ENCODE measurements around the gene TOLLIP.

TOLLIP gene

DNA sequence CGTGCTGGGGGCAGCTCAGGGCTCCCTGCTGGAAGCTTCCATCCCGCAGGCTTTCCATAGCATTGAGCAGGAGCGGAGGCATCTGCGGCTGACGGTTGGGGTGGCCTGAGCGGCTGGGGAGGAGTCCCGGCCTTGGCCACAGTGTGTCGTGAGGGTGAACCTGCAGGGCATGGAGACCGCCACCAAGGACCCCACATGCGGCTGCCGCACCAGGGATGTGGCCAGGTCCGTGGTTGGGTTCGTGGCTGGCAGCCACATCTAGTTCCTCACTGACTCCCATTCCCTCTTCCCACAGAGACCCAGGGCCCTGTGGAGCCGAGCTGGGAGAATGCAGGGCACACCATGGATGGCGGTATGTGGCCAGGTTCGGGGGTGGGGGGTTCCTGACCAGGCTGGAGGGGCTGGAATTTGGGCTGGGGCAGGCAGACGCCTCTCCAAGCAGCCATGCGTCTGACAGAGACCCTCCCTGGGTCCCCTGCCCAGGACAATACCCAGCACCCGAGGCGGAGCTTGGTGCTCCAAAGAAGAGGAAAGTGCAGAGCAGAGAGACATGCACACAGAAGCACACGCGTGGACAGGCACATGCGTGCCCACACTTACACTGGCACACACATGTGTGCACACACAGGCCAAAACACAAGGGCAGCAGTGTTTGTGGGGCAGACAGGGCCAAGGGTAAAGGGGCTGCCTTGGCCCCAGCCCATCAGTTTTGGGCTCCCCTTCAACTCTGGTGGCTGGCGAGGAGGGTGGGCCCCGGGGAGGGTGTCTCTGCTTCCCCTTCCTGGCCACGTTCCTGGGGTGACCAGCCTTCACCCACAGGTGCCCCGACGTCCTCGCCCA, 83.8 kb downstream of the TOLLIP start:
- H3K4me3 ChIP-seq (ENCODE audit: low read depth, low read length), result no peak overlapping the region

DNA sequence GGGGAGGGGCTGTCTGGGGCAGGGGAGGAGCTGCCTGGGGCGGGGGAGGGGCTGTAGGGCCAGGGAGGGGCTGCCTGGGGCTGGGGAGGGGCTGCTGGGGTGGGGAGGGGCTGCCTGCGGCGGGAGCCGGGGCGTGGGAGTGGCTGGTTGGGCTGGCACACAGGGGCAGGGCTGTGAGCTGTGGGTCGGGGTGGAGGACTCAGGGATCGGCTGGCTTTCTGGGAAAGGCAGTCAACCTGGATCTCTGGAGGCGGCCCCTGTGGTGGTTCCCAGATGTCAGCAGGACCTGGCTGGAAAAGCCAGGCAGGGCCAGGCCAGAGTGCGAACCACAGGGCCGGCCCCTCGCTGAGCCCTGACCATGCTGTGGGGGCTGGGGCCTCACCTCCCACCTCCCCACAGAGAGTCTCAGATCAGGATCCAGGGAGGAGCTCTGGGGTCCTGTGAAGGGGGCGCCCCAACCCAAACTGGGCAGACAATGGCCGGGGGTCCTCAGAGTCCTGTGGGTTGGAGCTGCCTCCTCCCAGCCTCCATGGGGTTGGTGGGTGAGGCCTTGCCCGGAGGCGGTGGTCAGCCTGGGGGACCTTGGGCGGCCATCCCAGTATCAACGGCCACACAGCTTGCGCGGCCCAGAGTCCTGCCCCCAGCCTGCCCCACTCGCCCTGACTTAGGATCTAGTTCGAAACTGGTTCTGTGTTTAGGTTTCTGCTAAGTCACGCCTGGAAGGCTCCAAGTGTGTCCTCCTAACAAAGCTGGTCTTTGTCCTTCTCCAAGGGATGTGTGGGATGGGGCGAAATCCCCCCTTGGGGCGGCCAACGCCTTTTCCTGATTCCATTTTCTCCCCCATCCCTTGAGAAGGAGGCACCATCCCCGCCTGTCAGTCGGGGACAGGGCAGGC, 84.7 kb downstream of the TOLLIP start:
- TF ChIP-seq, protein P1, sequence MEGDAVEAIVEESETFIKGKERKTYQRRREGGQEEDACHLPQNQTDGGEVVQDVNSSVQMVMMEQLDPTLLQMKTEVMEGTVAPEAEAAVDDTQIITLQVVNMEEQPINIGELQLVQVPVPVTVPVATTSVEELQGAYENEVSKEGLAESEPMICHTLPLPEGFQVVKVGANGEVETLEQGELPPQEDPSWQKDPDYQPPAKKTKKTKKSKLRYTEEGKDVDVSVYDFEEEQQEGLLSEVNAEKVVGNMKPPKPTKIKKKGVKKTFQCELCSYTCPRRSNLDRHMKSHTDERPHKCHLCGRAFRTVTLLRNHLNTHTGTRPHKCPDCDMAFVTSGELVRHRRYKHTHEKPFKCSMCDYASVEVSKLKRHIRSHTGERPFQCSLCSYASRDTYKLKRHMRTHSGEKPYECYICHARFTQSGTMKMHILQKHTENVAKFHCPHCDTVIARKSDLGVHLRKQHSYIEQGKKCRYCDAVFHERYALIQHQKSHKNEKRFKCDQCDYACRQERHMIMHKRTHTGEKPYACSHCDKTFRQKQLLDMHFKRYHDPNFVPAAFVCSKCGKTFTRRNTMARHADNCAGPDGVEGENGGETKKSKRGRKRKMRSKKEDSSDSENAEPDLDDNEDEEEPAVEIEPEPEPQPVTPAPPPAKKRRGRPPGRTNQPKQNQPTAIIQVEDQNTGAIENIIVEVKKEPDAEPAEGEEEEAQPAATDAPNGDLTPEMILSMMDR (IDR thresholded peaks at IDR 0.05; ENCODE audit: borderline replicate concordance, insufficient read depth, low read depth, low read length), result no peak

More for the DNA sequence above, 83.8 kb downstream of the TOLLIP start:
- TF ChIP-seq, protein P1 (IDR thresholded peaks at IDR 0.05; ENCODE audit: borderline replicate concordance, insufficient read depth, low read depth, low read length), result no peak

More for the DNA sequence above, 84.7 kb downstream of the TOLLIP start:
- no peak overlapping the region for H3K4me3 ChIP-seq (ENCODE audit: low read depth, low read length)
